Measurements from ENCODE around the gene SLX4IP. TPM values are rescaled to one million over a fixed set of nuclear protein-coding genes. Genes with fewer than 3 reads are reported as not detected.

The SLX4IP gene
- total RNA-seq, 1 donor from 2014 or later = 5.4 TPM

- Mint-ChIP-seq H3K4me3 (ENCODE audit: unreplicated experiment) (peak overlapping the region; percentile 8), H3K27me3 (ENCODE audit: low read depth) (no peaks in the 10 kb centered on the region), H3K9me3 (ENCODE audit: low read depth) (no peaks in the 10 kb centered on the region), H3K27ac (ENCODE audit: unreplicated experiment) (peak overlapping the region; percentile 93), H3K4me1 (ENCODE audit: low read depth) (peaks cover 95% of the 10 kb centered on the region), H3K36me3 (ENCODE audit: low read depth) (no peaks in the 10 kb centered on the region)
- DNase-seq (ENCODE audit: low spot score) = no peak
- TF ChIP-seq, protein P1, sequence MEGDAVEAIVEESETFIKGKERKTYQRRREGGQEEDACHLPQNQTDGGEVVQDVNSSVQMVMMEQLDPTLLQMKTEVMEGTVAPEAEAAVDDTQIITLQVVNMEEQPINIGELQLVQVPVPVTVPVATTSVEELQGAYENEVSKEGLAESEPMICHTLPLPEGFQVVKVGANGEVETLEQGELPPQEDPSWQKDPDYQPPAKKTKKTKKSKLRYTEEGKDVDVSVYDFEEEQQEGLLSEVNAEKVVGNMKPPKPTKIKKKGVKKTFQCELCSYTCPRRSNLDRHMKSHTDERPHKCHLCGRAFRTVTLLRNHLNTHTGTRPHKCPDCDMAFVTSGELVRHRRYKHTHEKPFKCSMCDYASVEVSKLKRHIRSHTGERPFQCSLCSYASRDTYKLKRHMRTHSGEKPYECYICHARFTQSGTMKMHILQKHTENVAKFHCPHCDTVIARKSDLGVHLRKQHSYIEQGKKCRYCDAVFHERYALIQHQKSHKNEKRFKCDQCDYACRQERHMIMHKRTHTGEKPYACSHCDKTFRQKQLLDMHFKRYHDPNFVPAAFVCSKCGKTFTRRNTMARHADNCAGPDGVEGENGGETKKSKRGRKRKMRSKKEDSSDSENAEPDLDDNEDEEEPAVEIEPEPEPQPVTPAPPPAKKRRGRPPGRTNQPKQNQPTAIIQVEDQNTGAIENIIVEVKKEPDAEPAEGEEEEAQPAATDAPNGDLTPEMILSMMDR (IDR thresholded peaks at IDR 0.05) = no peak
Measured at GRCh38 chr20:10622657-10623418, 187.7 kb downstream of the SLX4IP start.

- TF ChIP-seq, protein P1 (IDR thresholded peaks at IDR 0.05) = no peak
- Mint-ChIP-seq H3K4me3 (ENCODE audit: unreplicated experiment) (no peak overlapping the region), H3K9me3 (ENCODE audit: low read depth) (no peaks in the 10 kb centered on the region), H3K4me1 (ENCODE audit: low read depth) (peaks cover 94% of the 10 kb centered on the region), H3K36me3 (ENCODE audit: low read depth) (no peaks in the 10 kb centered on the region), H3K27ac (ENCODE audit: unreplicated experiment) (peak overlapping the region; percentile 91), H3K27me3 (ENCODE audit: low read depth) (no peaks in the 10 kb centered on the region)
- DNase-seq (ENCODE audit: low spot score) = no peak
Measured at GRCh38 chr20:10625641-10626040, 190.5 kb downstream of the SLX4IP start.

DNA sequence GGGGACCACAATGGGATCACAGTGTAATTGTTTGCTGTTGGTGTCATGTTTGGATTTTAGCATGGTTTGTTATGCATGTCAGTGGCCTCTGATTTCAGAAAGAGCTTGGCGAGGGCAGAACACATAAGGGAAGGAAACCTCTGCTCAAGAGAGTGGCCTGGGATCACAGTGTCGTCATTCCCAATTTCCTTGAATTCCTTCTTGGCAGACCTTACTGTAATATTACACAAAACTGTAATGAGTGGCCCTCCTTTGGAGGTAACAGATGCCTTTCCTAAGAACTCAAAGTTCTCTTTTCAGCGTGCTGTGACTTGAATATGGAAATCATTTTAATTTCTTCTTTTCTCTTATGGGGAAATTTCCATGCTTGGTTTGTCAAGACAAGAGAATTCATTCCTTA lies 191.8 kb downstream of the SLX4IP start:
- Mint-ChIP-seq H3K27me3 (ENCODE audit: low read depth) (no peaks in the 10 kb centered on the region), H3K36me3 (ENCODE audit: low read depth) (no peaks in the 10 kb centered on the region), H3K4me1 (ENCODE audit: low read depth) (peaks cover 91% of the 10 kb centered on the region), H3K9me3 (ENCODE audit: low read depth) (no peaks in the 10 kb centered on the region), H3K4me3 (ENCODE audit: unreplicated experiment) (no peak overlapping the region), H3K27ac (ENCODE audit: unreplicated experiment) (peak overlapping the region; percentile 49)
- no peak for DNase-seq (ENCODE audit: low spot score)
- TF ChIP-seq, protein P1 (IDR thresholded peaks at IDR 0.05) = no peak

DNA sequence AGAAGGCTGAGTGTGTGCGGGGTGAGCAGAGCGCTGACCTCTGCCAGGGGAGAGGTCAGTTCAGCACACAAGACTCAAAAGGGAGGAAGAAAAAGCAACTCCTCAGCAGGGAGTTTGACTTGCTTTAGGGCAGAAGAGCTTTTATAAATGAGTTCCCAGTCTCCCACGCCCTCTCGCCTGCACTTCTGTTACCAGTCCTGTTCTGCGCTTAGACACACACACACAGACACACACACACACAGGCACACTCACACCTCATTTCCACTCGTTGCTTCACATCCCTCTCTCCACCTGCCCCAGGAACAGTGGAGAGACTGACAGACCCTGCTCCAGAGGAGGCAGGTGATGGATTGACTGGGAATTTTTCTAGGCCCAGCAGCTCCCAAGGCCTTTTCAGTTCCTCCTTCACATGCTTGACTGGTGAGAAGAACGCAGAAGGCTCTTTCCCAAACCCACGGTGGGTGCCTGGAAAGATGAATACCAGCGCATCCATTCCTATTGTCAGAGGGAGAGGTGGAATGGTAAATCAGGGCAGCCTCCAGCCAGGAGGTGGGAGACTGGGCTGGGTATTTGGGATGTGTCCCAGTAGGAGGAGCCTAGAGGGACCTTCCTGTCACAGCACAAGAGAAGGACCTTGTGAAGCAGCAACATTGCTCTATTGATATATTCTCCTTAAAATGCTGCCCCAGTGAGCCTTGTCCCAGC lies 195.0 kb downstream of the SLX4IP start:
- peak overlapping the region; percentile 92 for H3K27ac Mint-ChIP-seq (ENCODE audit: unreplicated experiment)
- no peak overlapping the region for H3K4me3 Mint-ChIP-seq (ENCODE audit: unreplicated experiment)
- no peaks in the 10 kb centered on the region for H3K27me3 Mint-ChIP-seq (ENCODE audit: low read depth)
- no peaks in the 10 kb centered on the region for H3K9me3 Mint-ChIP-seq (ENCODE audit: low read depth)
- peaks cover 94% of the 10 kb centered on the region for H3K4me1 Mint-ChIP-seq (ENCODE audit: low read depth)
- H3K36me3 Mint-ChIP-seq (ENCODE audit: low read depth) = no peaks in the 10 kb centered on the region
- TF ChIP-seq, protein P1 (IDR thresholded peaks at IDR 0.05) = no peak
- no peak for DNase-seq (ENCODE audit: low spot score)

GRCh38 chr20:10631126-10631525 lies 196.0 kb downstream of the SLX4IP start:
- Mint-ChIP-seq H3K9me3 (ENCODE audit: low read depth) (no peaks in the 10 kb centered on the region), H3K36me3 (ENCODE audit: low read depth) (no peaks in the 10 kb centered on the region), H3K4me3 (ENCODE audit: unreplicated experiment) (no peak overlapping the region), H3K27me3 (ENCODE audit: low read depth) (no peaks in the 10 kb centered on the region), H3K4me1 (ENCODE audit: low read depth) (peaks cover 95% of the 10 kb centered on the region), H3K27ac (ENCODE audit: unreplicated experiment) (peak overlapping the region; percentile 17)
- TF ChIP-seq, protein P1 (IDR thresholded peaks at IDR 0.05) = no peak
- DNase-seq (ENCODE audit: low spot score) = no peak

All from chondrocyte (in vitro differentiated cells).